Activated T-helper 1 cell treated with anti-CD3 and anti-CD28 coated beads, Interleukin-2, amount 50 U/mL, for 16 hours (primary cell): ENCODE results near the gene SND1.

Experiments
- DNase-seq, 2 donors: peaks; one replicate each; pipeline ENCODE4 v3.0.0-alpha.2; 2020; ENCODE audit warnings: low read depth in 1 of 2, low spot score in 1 of 2

The SND1 gene

GRCh38 chr7:127886248-127886647, 234.3 kb downstream of the SND1 start:
- DNase-seq = no peak

GRCh38 chr7:127887096-127887495, 235.1 kb downstream of the SND1 start:
- no peak for DNase-seq

GRCh38 chr7:127887631-127888030, 235.6 kb downstream of the SND1 start:
- no peak for DNase-seq

DNA sequence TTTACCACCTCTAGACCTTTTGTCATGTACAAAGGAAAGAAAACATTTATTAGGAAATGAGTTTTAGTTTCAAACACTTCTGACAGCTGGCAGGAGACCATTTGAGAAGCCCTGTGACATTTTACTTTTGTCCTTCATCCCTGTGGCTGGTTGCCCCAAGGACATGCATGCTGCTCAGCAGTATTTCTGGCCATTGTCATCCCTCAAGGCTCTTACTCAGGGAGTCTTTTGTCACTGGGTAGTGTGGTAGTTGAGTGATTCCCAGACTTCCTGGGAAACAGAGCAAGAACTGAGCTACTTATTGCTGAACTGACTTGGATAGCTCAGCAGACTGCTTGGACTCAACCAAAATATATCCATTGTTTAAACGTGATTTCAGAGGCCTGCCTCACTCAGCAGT, 236.4 kb downstream of the SND1 start:
- DNase-seq = no peak

DNA sequence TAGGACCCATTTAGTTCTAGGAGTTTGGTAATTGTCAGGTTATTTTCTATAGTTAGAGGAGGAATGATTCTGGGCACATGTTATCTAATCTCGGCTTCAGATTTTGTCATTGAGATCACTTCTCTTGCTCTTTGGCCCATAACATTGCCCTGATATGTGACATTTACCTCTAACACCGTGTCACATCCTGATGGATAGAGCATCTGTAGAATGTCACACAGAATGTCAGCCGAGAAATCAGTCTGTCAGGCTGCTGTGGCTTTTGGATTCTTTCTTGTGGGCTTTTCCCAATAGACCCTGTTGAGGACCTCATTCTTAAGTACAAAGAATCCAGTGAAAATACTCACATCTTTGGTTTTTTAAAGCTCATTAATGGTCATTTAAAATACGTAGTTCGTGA, 236.8 kb downstream of the SND1 start:
- no peak for DNase-seq

DNA sequence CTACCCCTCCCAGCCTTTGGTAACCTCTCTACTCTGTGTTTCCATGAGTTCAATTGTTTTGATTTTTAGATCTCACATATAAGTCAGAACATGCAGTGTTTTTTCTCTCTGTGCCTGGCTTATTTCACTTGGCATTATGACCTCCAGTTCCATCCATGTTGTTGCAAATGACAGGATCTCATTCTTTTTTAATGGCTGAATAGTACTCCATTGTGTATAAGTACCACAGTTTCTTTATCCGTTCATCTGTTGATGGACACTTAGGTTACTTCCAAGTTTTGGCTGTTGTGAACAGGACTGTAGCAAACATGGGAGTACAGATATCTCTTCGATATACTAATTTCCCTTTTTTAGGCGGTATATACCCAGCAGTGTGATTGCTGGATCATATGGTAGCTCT, 237.7 kb downstream of the SND1 start:
- DNase-seq = no peak

GRCh38 chr7:127890726-127891125, 238.7 kb downstream of the SND1 start:
- no peak for DNase-seq

DNA sequence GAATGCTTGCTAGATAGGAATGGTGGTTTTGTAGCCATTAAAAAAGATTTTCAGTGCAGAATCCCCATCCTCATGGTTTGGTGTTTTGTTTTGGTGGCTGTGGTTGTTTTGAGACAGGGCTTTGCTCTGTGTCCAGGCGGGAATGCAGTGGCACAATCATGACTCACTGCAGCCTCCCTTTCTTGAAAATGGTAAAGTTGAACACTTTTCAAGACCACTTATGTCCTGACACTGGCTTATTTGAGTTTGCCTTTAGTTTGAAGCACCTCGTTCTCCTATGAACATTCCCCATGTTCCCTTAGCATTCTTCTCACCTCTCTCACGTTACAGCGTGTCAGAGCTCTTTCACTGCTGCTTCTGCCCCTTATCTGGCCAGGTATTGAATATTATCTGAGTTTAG, 239.2 kb downstream of the SND1 start:
- no peak for DNase-seq

GRCh38 chr7:127891854-127892438, 240.0 kb downstream of the SND1 start:
- DNase-seq = no peak

DNA sequence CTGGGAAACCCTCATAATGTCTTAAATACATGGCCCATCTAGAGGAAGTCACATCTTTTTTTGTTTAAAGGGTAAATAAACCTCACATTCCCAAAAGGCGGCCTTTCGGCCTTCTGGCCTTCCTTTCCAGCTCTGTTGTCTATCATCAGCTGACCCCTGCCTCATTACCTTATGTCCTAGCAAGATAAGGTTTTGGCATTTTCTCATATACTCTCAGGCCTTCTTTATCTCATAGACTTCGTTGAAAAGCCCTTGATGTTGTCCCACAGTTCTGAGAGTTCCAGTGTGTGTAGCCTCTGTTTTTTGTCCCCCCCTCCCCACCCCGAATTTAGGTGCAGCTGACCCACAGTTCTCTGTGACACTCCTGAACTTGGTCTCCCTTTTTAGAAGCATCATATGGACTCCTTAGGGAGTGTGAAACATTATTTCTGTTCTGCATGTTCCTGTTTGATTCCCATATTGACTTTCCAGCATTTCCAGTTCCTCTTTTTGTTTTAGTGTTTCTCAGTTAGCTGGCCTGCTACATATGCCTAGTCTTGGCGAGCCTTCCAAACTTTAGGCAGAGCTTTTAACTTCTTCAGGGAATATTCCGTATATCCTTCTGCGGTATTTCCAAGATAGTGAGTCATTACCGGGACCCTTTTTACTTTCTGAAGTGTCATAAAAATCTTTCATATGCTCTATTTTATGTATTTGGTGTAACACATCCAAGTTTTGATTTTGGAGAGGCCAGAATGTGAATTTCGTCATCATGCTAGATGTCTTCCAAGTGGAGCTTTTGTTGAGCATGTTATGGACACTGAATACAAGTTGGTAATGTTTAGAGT, 240.7 kb downstream of the SND1 start:
- DNase-seq = no peak

DNA sequence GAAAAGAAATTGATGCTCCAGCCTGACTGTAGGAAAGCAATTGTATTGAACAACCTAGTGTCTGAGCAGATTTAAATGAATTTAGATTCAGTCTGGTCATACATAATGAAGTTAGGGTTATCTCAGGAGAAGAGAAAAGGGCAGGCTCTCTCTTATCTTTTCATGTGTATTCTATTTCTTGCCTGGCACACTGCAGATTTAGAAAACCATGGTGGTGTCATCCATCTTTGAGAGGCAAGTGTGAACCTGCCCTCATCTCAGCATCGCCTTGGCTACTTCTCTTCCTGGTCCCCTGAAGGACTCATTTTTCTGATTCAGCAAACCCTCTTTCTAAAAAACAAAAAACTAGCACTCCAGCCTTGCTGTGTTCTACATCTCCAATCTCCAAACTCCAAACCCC, 241.6 kb downstream of the SND1 start:
- DNase-seq = no peak

DNA sequence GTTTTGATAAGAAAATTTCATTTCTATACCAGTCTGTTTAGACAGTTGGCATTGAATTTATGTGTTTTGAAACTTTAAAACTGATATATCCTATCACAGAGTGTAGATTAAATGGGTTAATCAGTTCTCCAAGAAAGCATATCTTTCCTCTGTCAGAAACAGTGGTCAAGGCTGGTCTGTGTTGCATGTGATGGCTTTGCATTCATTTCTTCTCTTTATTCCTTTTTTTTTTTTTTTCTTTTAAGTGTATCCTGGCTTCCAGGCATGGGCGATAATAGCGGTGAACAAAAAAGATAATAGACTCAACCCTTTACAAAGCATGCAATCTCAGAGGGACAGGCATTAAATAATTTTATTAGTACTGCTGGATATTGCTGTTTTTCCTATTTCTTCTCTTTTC, 242.6 kb downstream of the SND1 start:
- no peak for DNase-seq

- DNase-seq = no peak
Measured at GRCh38 chr7:127895360-127895759, 243.4 kb downstream of the SND1 start.

GRCh38 chr7:127895814-127896280, 243.9 kb downstream of the SND1 start:
- no peak for DNase-seq

DNA sequence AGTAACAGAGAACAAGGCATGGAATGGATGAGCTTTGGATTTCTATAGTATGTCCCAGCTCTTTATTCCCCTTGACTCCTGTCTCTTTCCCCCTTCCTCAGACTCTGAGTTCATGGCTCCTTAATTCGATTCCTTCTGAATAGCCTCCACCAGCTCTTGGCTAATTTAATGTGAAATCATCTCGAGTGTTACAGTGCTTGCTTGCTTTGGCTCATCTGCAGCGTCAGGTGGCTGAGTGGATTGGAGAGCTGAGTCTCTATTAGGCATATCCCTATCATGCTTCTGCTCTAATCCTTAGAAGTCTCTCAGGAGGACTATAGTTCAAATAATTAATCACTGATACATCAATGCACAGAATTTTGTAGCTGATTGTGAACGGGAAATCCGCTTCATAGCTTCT, 244.7 kb downstream of the SND1 start:
- no peak for DNase-seq

- DNase-seq = no peak
Measured at GRCh38 chr7:127897704-127898454, 245.9 kb downstream of the SND1 start.

DNA sequence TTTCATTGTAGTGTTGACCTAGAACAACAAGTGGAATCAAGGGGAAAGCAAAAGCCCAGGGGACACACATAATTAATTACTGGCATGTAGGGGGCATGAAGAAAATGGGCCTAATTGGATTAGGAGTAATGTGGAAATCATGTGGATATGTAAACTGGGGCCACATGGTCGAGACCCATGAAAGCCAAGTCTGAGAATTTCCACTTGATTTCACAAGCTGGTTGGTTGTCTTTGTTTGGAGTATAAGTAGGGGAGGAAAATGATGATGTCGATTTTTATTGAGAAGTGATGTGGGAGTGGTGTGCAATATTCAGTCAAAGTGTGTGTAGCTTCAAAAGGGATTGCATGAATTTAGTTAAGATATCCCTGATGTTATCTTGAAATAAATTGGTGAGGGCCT, 247.4 kb downstream of the SND1 start:
- DNase-seq = no peak

DNA sequence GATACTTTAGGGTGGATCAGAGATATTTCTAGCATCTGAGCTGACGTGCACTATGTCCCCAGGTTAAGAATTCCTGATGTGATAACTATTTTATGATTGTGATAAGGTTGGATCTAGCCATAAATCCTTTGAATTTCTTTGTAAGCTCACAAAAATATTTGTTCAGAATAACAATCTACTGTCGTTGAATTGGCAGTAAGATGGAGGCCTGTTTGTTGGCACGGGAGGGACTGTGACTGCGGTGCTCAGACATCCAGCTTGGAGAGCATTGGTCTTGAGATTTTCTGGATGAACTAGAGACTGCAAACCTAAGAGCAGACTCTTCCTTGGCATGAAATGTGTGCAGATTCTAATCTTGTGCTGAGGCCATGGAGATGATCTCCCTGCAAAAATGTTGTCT, 248.1 kb downstream of the SND1 start:
- no peak for DNase-seq

DNA sequence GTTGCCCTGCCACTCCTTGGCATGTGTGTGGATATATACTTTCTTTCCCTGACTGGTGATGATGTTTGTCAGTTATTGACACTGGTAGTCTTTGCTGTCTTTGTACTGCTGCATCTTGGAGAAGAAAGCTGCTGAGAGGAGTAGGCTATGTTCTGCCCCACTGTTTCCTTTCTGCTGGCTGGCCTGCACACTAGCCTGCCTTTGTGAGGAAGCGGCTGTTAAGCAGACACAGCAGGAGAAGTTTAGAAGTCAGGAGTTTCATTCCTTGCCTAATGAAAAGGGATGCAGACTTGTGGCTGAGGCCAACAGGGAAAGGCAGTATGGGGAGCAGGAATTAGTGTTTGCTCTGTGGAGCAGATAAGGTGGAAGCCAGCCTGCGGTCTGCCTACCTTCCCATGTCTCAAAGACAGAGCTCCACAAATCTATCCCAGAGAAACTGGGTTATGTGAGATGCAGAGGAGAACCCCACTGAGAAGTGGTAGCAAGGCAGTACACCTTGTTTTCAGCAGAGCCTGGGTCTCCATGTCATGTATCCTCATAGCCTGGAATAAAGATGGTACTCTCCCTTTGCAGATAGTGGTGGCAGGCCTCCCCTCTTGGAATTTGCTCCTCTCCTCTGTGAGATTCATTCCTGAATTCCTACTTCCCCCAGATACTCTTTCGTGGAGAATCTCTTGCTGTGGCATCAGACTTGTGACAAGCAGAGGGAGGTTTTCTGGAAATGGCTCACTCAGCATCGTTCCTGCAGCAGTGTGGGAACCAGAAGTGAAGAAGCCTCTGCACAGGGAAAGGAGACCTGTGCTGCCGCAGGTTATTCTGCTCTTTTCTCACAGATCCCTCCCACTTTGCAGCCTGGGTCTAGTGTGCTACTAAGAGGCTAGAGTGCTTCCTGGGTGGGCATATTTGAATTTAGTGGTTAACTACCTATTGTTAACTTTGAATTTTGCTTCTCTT, 249.0 kb downstream of the SND1 start:
- DNase-seq = no peak

GRCh38 chr7:127901895-127902703, 250.1 kb downstream of the SND1 start:
- no peak for DNase-seq
